Sigmoid colon (tissue), 7 donors: Measurements from ENCODE around the gene UMODL1. TPM values are rescaled to one million over a fixed set of nuclear protein-coding genes. Genes with fewer than 3 reads are reported as not detected.

Source experiments
- DNase-seq: peaks from one replicate; pipeline ENCODE4 v3.0.0-alpha.2; 2019
- H3K27ac ChIP-seq, 4 donors: fragments of 200-600 bp; sonication (generic); one replicate each; pipeline ENCODE4 v1.5.1; 2016 to 2019; ENCODE audit warnings: mild to moderate bottlenecking in 1 of 4
- H3K27me3 ChIP-seq, 3 donors: fragments of 200-600 bp; sonication (generic); one replicate each; pipeline ENCODE4 v1.5.1; 2019; ENCODE audit warnings: mild to moderate bottlenecking in 1 of 3
- H3K36me3 ChIP-seq, 4 donors: fragments of 200-600 bp; sonication (generic); one replicate each; pipeline ENCODE4 v1.5.1; 2016 to 2019
- H3K4me1 ChIP-seq, 4 donors: fragments of 200-600 bp; sonication (generic); one replicate each; pipeline ENCODE4 v1.5.1; 2017 to 2019
- H3K4me3 ChIP-seq, 4 donors: fragments of 200-600 bp; sonication (generic); one replicate each; pipeline ENCODE4 v1.5.1; 2017 to 2019; ENCODE audit warnings: mild to moderate bottlenecking in 2 of 4, moderate library complexity in 1 of 4
- H3K9me3 ChIP-seq, 4 donors: fragments of 200-600 bp in 3 of 4; sonication (generic) in 3 of 4; one replicate each; pipeline versions ENCODE4 v1.5.1 to v1.6.1; 2013 to 2019
- EP300 ChIP-seq, 4 donors: sonication (generic); formaldehyde crosslinking; IDR thresholded peaks; one replicate each; pipeline ENCODE4 v1.6.1; 2017; ENCODE audit warnings: antibody characterized with exemption in 4 of 4
- POLR2A ChIP-seq, 2 donors: fragments of 450-650 bp; IDR thresholded peaks; one replicate each; pipeline ENCODE4 v1.6.1; 2016; ENCODE audit warnings: antibody characterized with exemption in 2 of 2, mild to moderate bottlenecking in 2 of 2, moderate library complexity in 2 of 2
- POLR2AphosphoS5 ChIP-seq, 4 donors: sonication (generic); formaldehyde crosslinking; IDR thresholded peaks; one replicate each; pipeline ENCODE4 v1.6.1; 2017; ENCODE audit warnings: antibody characterized with exemption in 4 of 4
- whole genome bisulfite sequencing, 2 donors: extraction: QIAGEN DNeasy Blood & Tissue Kit; methylation state at CpG; one replicate each; pipeline ENCODE4 v1.1.7; 2013; 5-methylcytosine and 5-hydroxymethylcytosine counted together
- intact Hi-C: fragments of 100-400 bp; cut with DNase I; formaldehyde crosslinking; loops from one replicate; pipeline ENCODE4 v1.15.1; 2023
- polyA plus RNA-seq, 3 donors: library from polyadenylated mRNA; stranded (reverse); fragments of 200-250 nt; gene quantifications; one replicate each; pipeline ENCODE4 v1.2.3, GENCODE V29; 2013
- total RNA-seq, 4 donors: library from RNA; depleted of rRNA; stranded (reverse); fragments of >200 nt; gene quantifications; one replicate each; pipeline ENCODE4 v1.1.0, GENCODE V29; 2016
- TF ChIP-seq, protein P1 (sequence below), 4 experiments: fragments of 450-650 bp in 3 of 4; fragments of 200-600 bp in 1 of 4; IDR thresholded peaks; one replicate each; pipeline ENCODE4 v1.5.1; 2016 to 2019; ENCODE audit warnings: antibody characterized with exemption in 4 of 4, mild to moderate bottlenecking in 3 of 4, moderate library complexity in 2 of 4
- donor health status: healthy with polysubstance abuse.
- donor health status: Bipolar disorder and iron deficiency.
- donor health status: healthy.

UMODL1 gene
- total and polyA plus RNA-seq, 7 donors, result 0.13 to 0.23 TPM; not detected in 5

GRCh38 chr21:42092771-42093170, 21.7 kb downstream of the UMODL1 start:
- WGBS, 2 donors, result 75 to 87% methylated on average over 8 of the region's 8 CpGs
- TF ChIP-seq POLR2AphosphoS5 (IDR thresholded peaks at IDR 0.05) (no peak), EP300 (IDR thresholded peaks at IDR 0.05) (no peak), POLR2A (IDR thresholded peaks at IDR 0.05) (no peak)
- TF ChIP-seq, protein P1, sequence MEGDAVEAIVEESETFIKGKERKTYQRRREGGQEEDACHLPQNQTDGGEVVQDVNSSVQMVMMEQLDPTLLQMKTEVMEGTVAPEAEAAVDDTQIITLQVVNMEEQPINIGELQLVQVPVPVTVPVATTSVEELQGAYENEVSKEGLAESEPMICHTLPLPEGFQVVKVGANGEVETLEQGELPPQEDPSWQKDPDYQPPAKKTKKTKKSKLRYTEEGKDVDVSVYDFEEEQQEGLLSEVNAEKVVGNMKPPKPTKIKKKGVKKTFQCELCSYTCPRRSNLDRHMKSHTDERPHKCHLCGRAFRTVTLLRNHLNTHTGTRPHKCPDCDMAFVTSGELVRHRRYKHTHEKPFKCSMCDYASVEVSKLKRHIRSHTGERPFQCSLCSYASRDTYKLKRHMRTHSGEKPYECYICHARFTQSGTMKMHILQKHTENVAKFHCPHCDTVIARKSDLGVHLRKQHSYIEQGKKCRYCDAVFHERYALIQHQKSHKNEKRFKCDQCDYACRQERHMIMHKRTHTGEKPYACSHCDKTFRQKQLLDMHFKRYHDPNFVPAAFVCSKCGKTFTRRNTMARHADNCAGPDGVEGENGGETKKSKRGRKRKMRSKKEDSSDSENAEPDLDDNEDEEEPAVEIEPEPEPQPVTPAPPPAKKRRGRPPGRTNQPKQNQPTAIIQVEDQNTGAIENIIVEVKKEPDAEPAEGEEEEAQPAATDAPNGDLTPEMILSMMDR (IDR thresholded peaks at IDR 0.05), result no peak
- no peak overlapping the region for H3K4me3 ChIP-seq
- DNase-seq, result no peak
- H3K36me3 ChIP-seq, result no peaks in the 10 kb centered on the region
- peaks cover 0 to 7% (median 5%) of the 10 kb centered on the region in 4 donors for H3K4me1 ChIP-seq
- intact Hi-C loops, result no loop called here
- no peaks in the 10 kb centered on the region for H3K27me3 ChIP-seq
- no peak overlapping the region for H3K27ac ChIP-seq
- H3K9me3 ChIP-seq, result no peaks in the 10 kb centered on the region

DNA sequence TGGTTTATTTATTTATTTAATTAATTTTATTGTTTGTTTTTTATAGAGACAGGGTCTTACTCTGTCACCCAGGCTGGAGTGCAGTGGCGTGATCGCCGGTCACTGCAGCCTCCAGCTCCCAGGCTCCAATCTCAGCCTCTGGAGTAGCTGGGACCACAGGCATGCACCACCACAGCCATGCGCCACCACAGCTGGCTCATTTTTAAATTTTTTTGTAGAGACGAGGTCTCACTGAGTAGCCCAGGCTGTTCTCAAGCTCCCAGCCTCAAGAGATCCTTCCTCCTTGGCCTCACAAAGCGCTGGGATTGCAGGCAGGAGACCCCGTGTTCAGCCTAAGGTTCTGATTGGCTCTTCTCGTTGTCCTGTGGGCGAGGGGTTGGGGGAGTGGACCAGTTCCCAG, 22.1 kb downstream of the UMODL1 start:
- Histone ChIP-seq H3K27ac (no peak overlapping the region), H3K27me3 (no peaks in the 10 kb centered on the region), H3K9me3 (no peaks in the 10 kb centered on the region), H3K4me1 (peaks cover 0 to 11% (median 9%) of the 10 kb centered on the region in 4 donors), H3K4me3 (no peak overlapping the region), H3K36me3 (no peaks in the 10 kb centered on the region)
- TF ChIP-seq EP300 (IDR thresholded peaks at IDR 0.05) (no peak), POLR2AphosphoS5 (IDR thresholded peaks at IDR 0.05) (no peak), POLR2A (IDR thresholded peaks at IDR 0.05) (no peak)
- TF ChIP-seq, protein P1 (IDR thresholded peaks at IDR 0.05), result no peak
- no peak for DNase-seq
- intact Hi-C loops, result no loop called here
- 92 to 94% methylated on average over 9 of the region's 9 CpGs for WGBS, 2 donors

DNA sequence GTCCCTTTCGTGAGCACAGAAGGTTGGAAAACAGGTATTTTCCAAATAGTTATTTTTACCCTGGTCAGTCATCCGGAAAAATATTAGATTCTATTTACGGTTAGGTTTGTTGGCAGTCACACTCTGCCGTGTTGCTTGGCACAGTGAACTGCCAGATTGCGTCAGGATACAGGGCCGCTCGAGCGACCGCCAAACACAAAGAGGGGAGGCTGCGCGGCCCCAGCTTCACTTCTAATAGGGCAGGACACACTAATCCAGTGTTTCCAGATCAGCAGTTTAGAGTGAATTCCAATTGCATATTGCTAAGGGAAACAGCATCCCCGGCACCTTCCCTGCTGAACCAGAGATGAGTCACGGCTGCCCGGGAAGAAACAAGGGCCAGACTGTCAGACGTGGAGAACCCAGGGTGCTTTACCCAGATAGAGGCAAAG, 22.9 kb downstream of the UMODL1 start:
- H3K4me1 ChIP-seq, result peaks cover 0 to 12% (median 10%) of the 10 kb centered on the region in 4 donors
- 91% methylated on average over 15 of the region's 15 CpGs for WGBS, 2 donors
- no peaks in the 10 kb centered on the region for H3K9me3 ChIP-seq
- H3K27me3 ChIP-seq, result no peaks in the 10 kb centered on the region
- H3K27ac ChIP-seq, result peak overlapping the region in 1 of 4 donors; percentile 10
- intact Hi-C loops, result no loop called here
- no peak overlapping the region for H3K4me3 ChIP-seq
- H3K36me3 ChIP-seq, result no peaks in the 10 kb centered on the region
- no peak for DNase-seq
- TF ChIP-seq EP300 (IDR thresholded peaks at IDR 0.05) (no peak), POLR2AphosphoS5 (IDR thresholded peaks at IDR 0.05) (no peak), POLR2A (IDR thresholded peaks at IDR 0.05) (no peak)
- TF ChIP-seq, protein P1 (IDR thresholded peaks at IDR 0.05), result no peak

DNA sequence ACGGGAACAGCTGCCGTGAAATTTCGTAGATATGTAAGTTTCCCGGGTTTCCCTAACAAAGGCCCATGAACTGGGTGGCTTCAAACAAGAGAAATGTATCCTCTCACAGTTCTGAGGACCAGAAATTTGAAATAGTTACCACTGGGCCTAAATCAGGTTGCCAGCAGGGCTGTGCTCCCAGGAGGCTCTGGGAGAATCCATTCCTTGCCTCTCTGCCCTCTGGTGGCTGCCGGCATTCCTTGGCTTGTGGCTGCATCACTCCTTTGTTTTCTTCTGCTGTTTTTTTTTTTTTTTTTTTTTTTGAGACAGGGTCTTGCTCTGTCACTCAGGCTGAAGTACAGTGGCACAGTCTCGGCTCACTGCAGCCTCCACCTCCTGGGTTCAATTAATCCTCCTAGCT, 23.7 kb downstream of the UMODL1 start:
- no peak for DNase-seq
- Histone ChIP-seq H3K27ac (peak overlapping the region in 1 of 4 donors; percentile 10), H3K9me3 (no peaks in the 10 kb centered on the region), H3K27me3 (no peaks in the 10 kb centered on the region), H3K4me3 (no peak overlapping the region), H3K4me1 (peaks cover 0 to 12% (median 10%) of the 10 kb centered on the region in 4 donors), H3K36me3 (no peaks in the 10 kb centered on the region)
- TF ChIP-seq, protein P1 (IDR thresholded peaks at IDR 0.05), result no peak
- TF ChIP-seq POLR2A (IDR thresholded peaks at IDR 0.05) (no peak), EP300 (IDR thresholded peaks at IDR 0.05) (no peak), POLR2AphosphoS5 (IDR thresholded peaks at IDR 0.05) (no peak)
- intact Hi-C loops, result loop anchor here (5.0 kb wide), 1 partner anchor 83 kb away; the partner anchor contains the start of gene ZBTB21
- WGBS, 2 donors, result 97 to 98% methylated on average over 6 of the region's 6 CpGs

GRCh38 chr21:42095581-42095980, 24.5 kb downstream of the UMODL1 start:
- Histone ChIP-seq H3K9me3 (no peaks in the 10 kb centered on the region), H3K4me3 (no peak overlapping the region), H3K27ac (no peak overlapping the region), H3K36me3 (no peaks in the 10 kb centered on the region), H3K27me3 (no peaks in the 10 kb centered on the region), H3K4me1 (peaks cover 0 to 12% (median 10%) of the 10 kb centered on the region in 4 donors)
- no peak for TF ChIP-seq POLR2AphosphoS5 (IDR thresholded peaks at IDR 0.05)
- no peak for TF ChIP-seq EP300 (IDR thresholded peaks at IDR 0.05)
- no peak for TF ChIP-seq POLR2A (IDR thresholded peaks at IDR 0.05)
- DNase-seq, result no peak
- intact Hi-C loops, result loop anchor here (5.0 kb wide), 1 partner anchor 83 kb away; the partner anchor contains the start of gene ZBTB21
- 94% methylated on average over 2 of the region's 2 CpGs for WGBS, 2 donors
